DMS53 treated with DMSO at 0.1 percent for 48 hours (cell line): Measurements from ENCODE around the gene NAALADL2.

Experiments
- DNase-seq: peaks from one replicate; lab custom pipeline; 2025; ENCODE audit not compliant: unreplicated experiment; lab: John Stamatoyannopoulos, UW

Gene NAALADL2

GRCh38 chr3:175297216-175297615, 438.1 kb downstream of the NAALADL2 start:
- no peak for DNase-seq

GRCh38 chr3:175301741-175302140, 442.6 kb downstream of the NAALADL2 start:
- DNase-seq, result no peak

- no peak for DNase-seq
Observed at GRCh38 chr3:175304404-175304803, 445.3 kb downstream of the NAALADL2 start.

- DNase-seq, result peak; percentile 34
Observed at GRCh38 chr3:175307642-175308041, 448.5 kb downstream of the NAALADL2 start.

- DNase-seq, result peak; percentile 39
Observed at GRCh38 chr3:175308097-175308496, 449.0 kb downstream of the NAALADL2 start.

- no peak for DNase-seq
Observed at GRCh38 chr3:175310046-175310445, 450.9 kb downstream of the NAALADL2 start.

- DNase-seq, result no peak
Observed at GRCh38 chr3:175311404-175311803, 452.3 kb downstream of the NAALADL2 start.

- DNase-seq, result no peak
Observed at GRCh38 chr3:175311946-175312345, 452.8 kb downstream of the NAALADL2 start.

- DNase-seq, result no peak
Observed at GRCh38 chr3:175312791-175313190, 453.7 kb downstream of the NAALADL2 start.

- DNase-seq, result no peak
Observed at GRCh38 chr3:175316799-175317198, 457.7 kb downstream of the NAALADL2 start.

GRCh38 chr3:175325440-175325839, 466.3 kb downstream of the NAALADL2 start:
- no peak for DNase-seq

- DNase-seq, result no peak
Observed at GRCh38 chr3:175326041-175326440, 466.9 kb downstream of the NAALADL2 start.

GRCh38 chr3:175329373-175329772, 470.2 kb downstream of the NAALADL2 start:
- no peak for DNase-seq

GRCh38 chr3:175335229-175335628, 476.1 kb downstream of the NAALADL2 start:
- DNase-seq, result peak; percentile 41

GRCh38 chr3:175336406-175337133, 477.4 kb downstream of the NAALADL2 start:
- DNase-seq, result peak; percentile 35

- no peak for DNase-seq
Observed at GRCh38 chr3:175337631-175338030, 478.5 kb downstream of the NAALADL2 start.

GRCh38 chr3:175338775-175339535, 479.8 kb downstream of the NAALADL2 start:
- no peak for DNase-seq

GRCh38 chr3:175340338-175341015, 481.3 kb downstream of the NAALADL2 start:
- no peak for DNase-seq

GRCh38 chr3:175342196-175342595, 483.1 kb downstream of the NAALADL2 start:
- DNase-seq, result no peak

- DNase-seq, result no peak
Observed at GRCh38 chr3:175343946-175344345, 484.8 kb downstream of the NAALADL2 start.

GRCh38 chr3:175346573-175347356, 487.6 kb downstream of the NAALADL2 start:
- peak; percentile 63 for DNase-seq
